Thyroid gland (tissue), 4 donors: Measurements from ENCODE around the gene TAS2R16. TPM values are rescaled to one million over a fixed set of nuclear protein-coding genes. Genes with fewer than 3 reads are reported as not detected.
"Not testable (repeated sequence)": the region's sequence is repeated elsewhere in the genome, so short reads cannot be mapped to it uniquely, and the experiment has no call there.

Experiments used
- DNase-seq, 2 donors: peaks; one replicate each; pipeline ENCODE4 v3.0.0-alpha.2; 2019
- H3K27ac ChIP-seq, 3 donors: fragments of 200-600 bp; sonication (generic); 1 replicate in 2 of 3; 2 replicates in 1 of 3; pipeline ENCODE4 v1.5.1; 2016 to 2019; ENCODE audit warnings: mild to moderate bottlenecking in 1 of 3, moderate library complexity in 1 of 3
- H3K27me3 ChIP-seq: fragments of 200-600 bp; sonication (generic); one replicate; pipeline ENCODE4 v1.5.1; 2019
- H3K36me3 ChIP-seq, 2 donors: fragments of 200-600 bp; sonication (generic); one replicate each; pipeline ENCODE4 v1.5.1; 2016 to 2019
- H3K4me1 ChIP-seq, 2 donors: fragments of 200-600 bp; sonication (generic); one replicate each; pipeline ENCODE4 v1.5.1; 2017 to 2019
- H3K4me3 ChIP-seq, 3 donors: fragments of 200-600 bp; sonication (generic); replicated peaks in 1 of 3; 1 replicate in 2 of 3; 2 replicates in 1 of 3; pipeline ENCODE4 v1.5.1; 2016; ENCODE audit warnings: mild to moderate bottlenecking in 1 of 3
- H3K9me3 ChIP-seq: fragments of 200-600 bp; sonication (generic); one replicate; pipeline ENCODE4 v1.5.1; 2017
- CTCF ChIP-seq, 6 experiments: fragments of 200-600 bp in 3 of 6; fragments of 450-650 bp in 3 of 6; sonication (generic) in 3 of 6; IDR thresholded peaks; one replicate each; pipeline ENCODE4 v1.5.1; 2016 to 2019; ENCODE audit warnings: antibody characterized with exemption in 6 of 6, mild to moderate bottlenecking in 2 of 6, inconsistent platforms in 1 of 6, moderate library complexity in 1 of 6
- POLR2A ChIP-seq, 2 donors: fragments of 450-650 bp; IDR thresholded peaks; one replicate each; pipeline ENCODE4 v1.6.1; 2017; ENCODE audit warnings: antibody characterized with exemption in 2 of 2, mild to moderate bottlenecking in 2 of 2, moderate library complexity in 1 of 2
- WGBS, 2 donors: methylation state at CpG; one replicate each; pipeline ENCODE4 v1.1.5; 2017; 5-methylcytosine and 5-hydroxymethylcytosine counted together
- intact Hi-C: fragments of 100-400 bp; cut with DNase I; formaldehyde crosslinking; loops from one replicate; pipeline ENCODE4 v1.15.1; 2023
- total RNA-seq, 4 donors: library from RNA; depleted of rRNA; stranded (reverse); fragments of >200 nt; gene quantifications; one replicate each; pipeline ENCODE4 v1.2.3, GENCODE V29; 2016

Gene TAS2R16
- total RNA-seq, 4 donors from 2014 or later, result not detected

GRCh38 chr7:122968389-122968788 is 27.1 kb downstream of the TAS2R16 start:
- WGBS, 2 donors, result 83% methylated on average over 4 of the region's 4 CpGs
- H3K4me3 ChIP-seq, result no peak overlapping the region
- no peaks in the 10 kb centered on the region for H3K4me1 ChIP-seq
- no peak overlapping the region for H3K27ac ChIP-seq
- no peaks in the 10 kb centered on the region for H3K9me3 ChIP-seq
- no peak for DNase-seq
- no peaks in the 10 kb centered on the region for H3K36me3 ChIP-seq
- intact Hi-C loops, result no loop called here
- no peaks in the 10 kb centered on the region for H3K27me3 ChIP-seq
- no peak for TF ChIP-seq CTCF (IDR thresholded peaks at IDR 0.05)
- no peak for TF ChIP-seq POLR2A (IDR thresholded peaks at IDR 0.05)

DNA sequence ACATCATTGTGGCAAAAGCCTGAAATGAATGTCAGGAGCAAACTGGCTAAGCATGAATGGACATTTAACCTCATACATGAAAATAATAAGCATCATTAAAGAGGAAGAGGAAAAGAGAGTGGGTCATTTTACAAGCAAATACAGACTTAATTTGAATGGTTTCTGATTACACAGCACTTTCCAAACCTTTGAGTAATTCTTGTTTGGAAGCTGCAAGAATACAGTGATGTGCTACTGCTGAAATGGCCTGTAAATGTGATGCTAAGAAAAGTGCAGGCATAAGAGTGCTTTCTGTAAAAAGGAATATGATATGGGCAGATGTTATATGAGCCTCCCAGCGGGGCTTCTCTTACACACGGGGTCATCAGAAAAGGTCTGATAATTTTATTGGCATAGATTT is 30.2 kb downstream of the TAS2R16 start:
- intact Hi-C loops, result no loop called here
- Histone ChIP-seq H3K4me1 (no peaks in the 10 kb centered on the region), H3K4me3 (no peak overlapping the region), H3K27ac (no peak overlapping the region), H3K27me3 (no peaks in the 10 kb centered on the region), H3K36me3 (no peaks in the 10 kb centered on the region), H3K9me3 (no peaks in the 10 kb centered on the region)
- WGBS, 2 donors, result 70 to 74% methylated on average over 2 of the region's 2 CpGs
- TF ChIP-seq POLR2A (IDR thresholded peaks at IDR 0.05), result no peak
- TF ChIP-seq CTCF (IDR thresholded peaks at IDR 0.05), result no peak
- DNase-seq, result no peak

GRCh38 chr7:122953678-122954077 is 41.8 kb downstream of the TAS2R16 start:
- H3K36me3 ChIP-seq, H3K27ac ChIP-seq, H3K27me3 ChIP-seq, H3K4me1 ChIP-seq, H3K9me3 ChIP-seq, H3K4me3 ChIP-seq, DNase-seq, intact Hi-C loops: not testable (repeated sequence)
- 95 to 100% methylated on average over 2 of the region's 2 CpGs for WGBS, 2 donors

- WGBS, 2 donors, result 86 to 90% methylated on average over 2 of the region's 2 CpGs
- intact Hi-C loops, result no loop called here
- no peak for DNase-seq
- Histone ChIP-seq H3K9me3 (no peaks in the 10 kb centered on the region), H3K27ac (no peak overlapping the region), H3K36me3 (no peaks in the 10 kb centered on the region), H3K4me1 (no peaks in the 10 kb centered on the region), H3K4me3 (no peak overlapping the region), H3K27me3 (no peaks in the 10 kb centered on the region)
- TF ChIP-seq POLR2A (IDR thresholded peaks at IDR 0.05) (no peak), CTCF (IDR thresholded peaks at IDR 0.05) (no peak)
Measured at GRCh38 chr7:122951006-122951405, 44.5 kb downstream of the TAS2R16 start.

DNA sequence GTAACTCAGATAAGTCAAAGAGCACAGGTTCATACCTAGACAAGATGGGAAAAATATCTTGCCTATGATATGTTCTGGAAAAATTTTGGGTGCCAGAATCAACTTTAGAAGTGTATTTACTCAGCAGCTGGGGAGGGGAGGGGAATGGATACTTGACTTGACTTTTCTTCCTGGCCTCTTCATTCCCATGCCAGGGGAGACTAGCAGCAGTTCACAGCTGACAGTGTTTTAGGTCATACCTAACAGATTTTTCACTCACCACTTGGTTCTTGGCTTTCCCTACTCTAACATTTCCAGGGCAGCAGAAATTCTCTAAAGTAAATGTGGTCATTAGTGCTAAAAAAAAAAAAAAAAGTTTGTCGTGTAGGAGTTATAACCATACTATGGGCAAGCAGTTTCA is 46.3 kb downstream of the TAS2R16 start:
- Histone ChIP-seq H3K36me3 (no peaks in the 10 kb centered on the region), H3K9me3 (no peaks in the 10 kb centered on the region), H3K27me3 (no peaks in the 10 kb centered on the region), H3K27ac (no peak overlapping the region), H3K4me1 (no peaks in the 10 kb centered on the region), H3K4me3 (no peak overlapping the region)
- no peak for TF ChIP-seq POLR2A (IDR thresholded peaks at IDR 0.05)
- TF ChIP-seq CTCF (IDR thresholded peaks at IDR 0.05), result no peak
- 67 to 75% methylated on average over 1 of the region's 1 CpG for WGBS, 2 donors
- intact Hi-C loops, result no loop called here
- no peak for DNase-seq

Other genes with a start within 250 kb of the TAS2R16 start
- gene CADPS2, start 109.2 kb downstream of the TAS2R16 start, total RNA-seq, result 10 to 100 TPM; 27.7 to 46.2 (median 32.6) TPM
- gene SLC13A1, start 204.3 kb upstream of the TAS2R16 start, total RNA-seq, result not detected